PC-9 (cell line): Measurements from ENCODE around the gene CUX1. TPM values are rescaled to one million over a fixed set of nuclear protein-coding genes. Genes with fewer than 3 reads are reported as not detected.

Experiments used
- BruUV-seq: library from RNA; stranded (reverse); fragments of 400-500 nt; replicated peaks from 2 replicates; lab custom pipeline; 2021; lab: Mats Ljungman, UMichigan
- CTCF ChIA-PET: fragments of 300-600 bp; sonication (Branson Sonifier 250); formaldehyde crosslinking; loops from one replicate; lab custom pipeline; 2022; ENCODE audit warnings: antibody characterized with exemption; lab: Charles Lee
- POLR2A ChIA-PET: fragments of 300-600 bp; sonication (Branson Sonifier 250); formaldehyde crosslinking; loops from one replicate; lab custom pipeline; 2022; ENCODE audit warnings: antibody characterized with exemption; ENCODE audit not compliant: unreplicated experiment; lab: Charles Lee
- DNase-seq, 2 experiments: peaks; one replicate each; pipeline versions ENCODE4 v3.0.0 to v3.0.0-alpha.2; 2015 to 2022; ENCODE audit warnings: mixed read lengths in 1 of 2
- H2AFZ ChIP-seq: fragments of 200-600 bp; sonication (generic); 2 replicates; pipeline ENCODE4 v1.8.1; 2017; ENCODE audit warnings: antibody characterized with exemption
- H3F3A ChIP-seq: fragments of 200-600 bp; sonication (generic); 2 replicates; pipeline ENCODE4 v1.8.1; 2017; ENCODE audit warnings: antibody characterized with exemption, mild to moderate bottlenecking, low read depth; ENCODE audit not compliant: insufficient read depth
- H3K27ac ChIP-seq: fragments of 200-600 bp; sonication (generic); 2 replicates; pipeline ENCODE4 v1.6.1; 2016; ENCODE audit warnings: mixed run types
- H3K27me3 ChIP-seq: fragments of 200-600 bp; sonication (generic); 2 replicates; pipeline ENCODE4 v1.6.1; 2016; ENCODE audit warnings: low read depth, mixed run types; ENCODE audit not compliant: insufficient read depth
- H3K36me3 ChIP-seq: fragments of 200-600 bp; sonication (generic); 2 replicates; pipeline ENCODE4 v1.6.1; 2016; ENCODE audit warnings: low read depth, mixed run types
- H3K4me1 ChIP-seq: fragments of 200-600 bp; sonication (generic); replicated peaks from 2 replicates; pipeline ENCODE4 v1.6.1; 2016; ENCODE audit warnings: mixed run types; ENCODE audit not compliant: insufficient read depth
- H3K4me2 ChIP-seq: fragments of 200-600 bp; sonication (generic); 2 replicates; pipeline ENCODE4 v1.6.1; 2017; ENCODE audit warnings: mixed run types
- H3K4me3 ChIP-seq: fragments of 200-600 bp; sonication (generic); 2 replicates; pipeline ENCODE4 v1.6.1; 2016; ENCODE audit warnings: mixed run types
- H3K79me2 ChIP-seq: fragments of 200-600 bp; sonication (generic); 2 replicates; pipeline ENCODE4 v1.6.1; 2017; ENCODE audit warnings: low read depth, mixed run types
- H3K9me2 ChIP-seq: fragments of 200-600 bp; sonication (generic); 2 replicates; pipeline ENCODE4 v1.8.1; 2017; ENCODE audit warnings: mild to moderate bottlenecking; ENCODE audit not compliant: insufficient read depth
- H3K9me3 ChIP-seq: fragments of 200-600 bp; sonication (generic); 2 replicates; pipeline ENCODE4 v1.8.1; 2016; ENCODE audit warnings: low read depth; ENCODE audit not compliant: insufficient read depth
- H4K20me1 ChIP-seq: fragments of 200-600 bp; sonication (generic); 2 replicates; pipeline ENCODE4 v1.8.1; 2017; ENCODE audit not compliant: insufficient read depth
- CTCF ChIP-seq: fragments of 200-600 bp; sonication (generic); conservative IDR thresholded peaks from 2 replicates; pipeline ENCODE4 v1.6.1; 2017; ENCODE audit warnings: mixed run types, antibody characterized with exemption, mild to moderate bottlenecking, moderate library complexity
- EZH2 ChIP-seq: fragments of 200-600 bp; sonication (generic); IDR thresholded peaks from 2 replicates; pipeline ENCODE4 v1.8.0; 2017; ENCODE audit warnings: antibody characterized with exemption, low read depth
- intact Hi-C: fragments of 100-400 bp; cut with micrococcal nuclease; formaldehyde crosslinking; loops from one replicate; pipeline ENCODE4 v1.10.0; 2022; ENCODE audit not compliant: unreplicated experiment
- total RNA-seq: library from RNA; stranded (reverse); gene quantifications from 2 replicates; pipeline ENCODE4 v1.2.3, GENCODE V29; 2021

Gene CUX1
- total RNA-seq, 1 experiment from 2014 or later = 83.3 TPM

GRCh38 chr7:101916041-101916800, 98.8 kb downstream of the CUX1 start:
- H3K4me2 ChIP-seq = no peak overlapping the region
- DNase-seq = no peak
- H3K36me3 ChIP-seq = no peaks in the 10 kb centered on the region
- ChIA-PET POLR2A (interaction anchor here (0.6 kb wide), 1 partner anchor 28 kb away, joined by 13 read pairs; no protein-coding TSS in a partner anchor), CTCF (no interaction called here)
- no peak for TF ChIP-seq CTCF
- no peak for TF ChIP-seq EZH2
- H3K4me3 ChIP-seq = no peak overlapping the region
- intact Hi-C loops = no loop called here
- no peaks in the 10 kb centered on the region for H3F3A ChIP-seq
- no peaks in the 10 kb centered on the region for H3K27me3 ChIP-seq
- H3K4me1 ChIP-seq = no peaks in the 10 kb centered on the region
- H4K20me1 ChIP-seq = peaks cover 4% of the 10 kb centered on the region
- no TSS peak for BruUV-seq
- H3K9me3 ChIP-seq = no peaks in the 10 kb centered on the region
- no peak overlapping the region for H2AFZ ChIP-seq
- H3K9me2 ChIP-seq = no peaks in the 10 kb centered on the region
- H3K27ac ChIP-seq = no peak overlapping the region
- H3K79me2 ChIP-seq = no peaks in the 10 kb centered on the region

- H3K4me3 ChIP-seq = no peak overlapping the region
- no peak overlapping the region for H2AFZ ChIP-seq
- no peaks in the 10 kb centered on the region for H3K27me3 ChIP-seq
- no peaks in the 10 kb centered on the region for H3K4me1 ChIP-seq
- no peak overlapping the region for H3K27ac ChIP-seq
- H3K9me3 ChIP-seq = no peaks in the 10 kb centered on the region
- no peak for TF ChIP-seq EZH2
- TF ChIP-seq CTCF = no peak
- H3K36me3 ChIP-seq = no peaks in the 10 kb centered on the region
- H3K79me2 ChIP-seq = no peaks in the 10 kb centered on the region
- POLR2A ChIA-PET = interaction anchor here (0.6 kb wide), 1 partner anchor 28 kb away, joined by 13 read pairs; no protein-coding TSS in a partner anchor
- no peak for DNase-seq
- H3F3A ChIP-seq = no peaks in the 10 kb centered on the region
- H4K20me1 ChIP-seq = peaks cover 4% of the 10 kb centered on the region
- H3K4me2 ChIP-seq = no peak overlapping the region
- no peaks in the 10 kb centered on the region for H3K9me2 ChIP-seq
- CTCF ChIA-PET = no interaction called here
- intact Hi-C loops = no loop called here
- no TSS peak for BruUV-seq
Observed at GRCh38 chr7:101916876-101917275, 99.5 kb downstream of the CUX1 start.

- Histone ChIP-seq H4K20me1 (peaks cover 4% of the 10 kb centered on the region), H3K27ac (no peak overlapping the region), H3F3A (no peaks in the 10 kb centered on the region), H3K4me1 (no peaks in the 10 kb centered on the region), H3K27me3 (no peaks in the 10 kb centered on the region), H3K9me2 (no peaks in the 10 kb centered on the region), H3K36me3 (no peaks in the 10 kb centered on the region), H3K9me3 (no peaks in the 10 kb centered on the region), H2AFZ (no peak overlapping the region), H3K4me3 (no peak overlapping the region), H3K4me2 (no peak overlapping the region), H3K79me2 (no peaks in the 10 kb centered on the region)
- TF ChIP-seq CTCF = no peak
- TF ChIP-seq EZH2 = no peak
- BruUV-seq = TSS peak; percentile 14
- POLR2A ChIA-PET = no interaction called here
- CTCF ChIA-PET = no interaction called here
- intact Hi-C loops = no loop called here
- no peak for DNase-seq
Observed at GRCh38 chr7:101917566-101917965, 100.1 kb downstream of the CUX1 start.
